A549 (cell line): ENCODE results near the gene MAPRE2. TPM values are rescaled to one million over a fixed set of nuclear protein-coding genes. Genes with fewer than 3 reads are reported as not detected.

Experiments
- ATAC-seq, 2 experiments: fragments of 200-7000 bp in 1 of 2; fragments of >200 bp in 1 of 2; cut with Nextera tagmentation in 1 of 2; cut with Tn5 transposase in 1 of 2; 3 replicates each; pipeline versions ENCODE4 v1.8.0 to v1.9.1; 2018 to 2020; ENCODE audit warnings: mild to moderate bottlenecking in 1 of 2, moderate library complexity in 1 of 2
- CTCF ChIA-PET: fragments of 300-600 bp; sonication (Branson Sonifier 250); formaldehyde crosslinking; extraction: SDS; loops from one replicate; lab custom pipeline; 2021; ENCODE audit warnings: antibody characterized with exemption, inconsistent platforms; lab: Yijun Ruan, JAX
- POLR2A ChIA-PET: fragments of 350-600 bp; formaldehyde crosslinking; extraction: SDS; loops from one replicate; lab custom pipeline; 2021; ENCODE audit warnings: antibody characterized with exemption, inconsistent platforms; lab: Yijun Ruan, JAX
- DNase-seq, 2 experiments: peaks; one replicate each; pipeline versions ENCODE4 v3.0.0 to v3.0.0-alpha.2; 2011 to 2016; ENCODE audit warnings: low read depth in 1 of 2, low spot score in 1 of 2
- FAIRE-seq: peaks from 2 replicates; lab custom pipeline; 2011; peaks lifted over from hg19 to GRCh38; lab: Jason Lieb, UNC
- H3K27ac ChIP-seq, 2 experiments: fragments of >200 bp; sonication (Bioruptor Twin); formaldehyde crosslinking; 3 replicates each; pipeline ENCODE4 v1.5.1; 2016 to 2017
- H3K4me1 ChIP-seq: fragments of >200 bp; sonication (Bioruptor Twin); formaldehyde crosslinking; 3 replicates; pipeline ENCODE4 v1.6.1; 2016
- H3K4me2 ChIP-seq: fragments of >200 bp; sonication (Bioruptor Twin); formaldehyde crosslinking; 3 replicates; pipeline ENCODE4 v1.6.1; 2016
- H3K4me3 ChIP-seq: fragments of >200 bp; sonication (Bioruptor Twin); formaldehyde crosslinking; 3 replicates; pipeline ENCODE4 v1.5.1; 2016
- H3K9me3 ChIP-seq: fragments of >200 bp; sonication (Bioruptor Twin); formaldehyde crosslinking; 3 replicates; pipeline ENCODE4 v1.6.1; 2016
- ATOH8 ChIP-seq: fragments of 250-450 bp; sonication (Bioruptor Pico); IDR thresholded peaks from 2 replicates; pipeline ENCODE4 v1.5.0; 2020; ENCODE audit warnings: low read depth, mild to moderate bottlenecking, moderate library complexity
- CBX2 ChIP-seq: fragments of 200-600 bp; sonication (generic); IDR thresholded peaks from 2 replicates; pipeline ENCODE4 v1.6.1; 2016; ENCODE audit warnings: low read depth, mild to moderate bottlenecking, borderline replicate concordance
- CBX8 ChIP-seq: fragments of 200-600 bp; sonication (generic); IDR thresholded peaks from 2 replicates; pipeline ENCODE4 v1.6.1; 2016
- CHD2 ChIP-seq: fragments of 150-350 bp; IDR thresholded peaks from 2 replicates; pipeline ENCODE4 v1.6.1; 2014; ENCODE audit warnings: low read length; ENCODE audit not compliant: partially characterized antibody
- CTCF ChIP-seq: fragments of >200 bp; sonication (Bioruptor Twin); formaldehyde crosslinking; IDR thresholded peaks from 3 replicates; pipeline ENCODE4 v1.5.1; 2016
- EP300 ChIP-seq, 2 experiments: fragments of >200 bp; sonication (Bioruptor Twin); formaldehyde crosslinking; IDR thresholded peaks; 2 replicates in 1 of 2; 3 replicates in 1 of 2; pipeline ENCODE4 v1.6.1; 2016 to 2017
- ESRRA ChIP-seq: fragments of 150-350 bp; IDR thresholded peaks from 2 replicates; pipeline ENCODE4 v1.6.1; 2014; ENCODE audit warnings: mild to moderate bottlenecking, low read length, borderline replicate concordance
- HDAC2 ChIP-seq: fragments of 200-600 bp; sonication (generic); IDR thresholded peaks from 2 replicates; pipeline ENCODE4 v1.6.1; 2016
- HOXB5 ChIP-seq: fragments of 250-450 bp; sonication (Bioruptor Pico); IDR thresholded peaks from 2 replicates; pipeline ENCODE4 v1.5.0; 2020; ENCODE audit warnings: mild to moderate bottlenecking, moderate library complexity
- KDM5A ChIP-seq: fragments of 200-600 bp; sonication (generic); IDR thresholded peaks from 2 replicates; pipeline ENCODE4 v1.6.1; 2016; ENCODE audit warnings: antibody characterized with exemption, mild to moderate bottlenecking
- MAX ChIP-seq: IDR thresholded peaks from 2 replicates; pipeline ENCODE4 v1.6.1; 2012
- RAD21 ChIP-seq, 2 experiments: fragments of >200 bp in 1 of 2; sonication (Bioruptor Twin) in 1 of 2; formaldehyde crosslinking in 1 of 2; IDR thresholded peaks in 1 of 2; conservative IDR thresholded peaks in 1 of 2; 2 replicates in 1 of 2; 3 replicates in 1 of 2; pipeline ENCODE4 v1.6.1; 2012 to 2018; ENCODE audit warnings: inconsistent platforms in 1 of 2
- REST ChIP-seq: fragments of 200-600 bp; sonication (generic); IDR thresholded peaks from 2 replicates; pipeline ENCODE4 v1.6.1; 2016; ENCODE audit warnings: antibody characterized with exemption, mild to moderate bottlenecking, moderate library complexity
- SMC3 ChIP-seq: fragments of >200 bp; sonication (Bioruptor Twin); formaldehyde crosslinking; IDR thresholded peaks from 3 replicates; pipeline ENCODE4 v1.6.1; 2018; ENCODE audit warnings: inconsistent platforms
- SREBF2 ChIP-seq: fragments of 450-650 bp; IDR thresholded peaks from 2 replicates; pipeline ENCODE4 v1.6.1; 2014; ENCODE audit warnings: mild to moderate bottlenecking, moderate library complexity
- TFCP2L1 ChIP-seq: fragments of 250-450 bp; sonication (Bioruptor Pico); IDR thresholded peaks from 2 replicates; pipeline ENCODE4 v1.5.0; 2021; ENCODE audit warnings: mild to moderate bottlenecking
- ZSCAN20 ChIP-seq: fragments of 250-450 bp; sonication (Bioruptor Pico); IDR thresholded peaks from 2 replicates; pipeline ENCODE4 v1.8.0; 2022; ENCODE audit warnings: mild to moderate bottlenecking, moderate library complexity
- WGBS: methylation state at CpG from one replicate; pipeline ENCODE4 v1.1.6; 2017; ENCODE audit errors: missing lambda C conversion rate; 5-methylcytosine and 5-hydroxymethylcytosine counted together
- polyA plus RNA-seq, 4 experiments: library from polyadenylated mRNA; depleted of rRNA in 3 of 4; stranded (reverse); fragments of >200 nt; fragmentation: RNase III in 1 of 4; extraction: RNeasy Plus Mini Kit Qiagen cat#74134 plus additional on column Dnase treatment in 1 of 4; gene quantifications; 2 replicates in 3 of 4; 3 replicates in 1 of 4; pipeline ENCODE4 v1.2.3, GENCODE V29; 2011 to 2017

The MAPRE2 gene
- polyA plus RNA-seq, 2 of the 4 experiments (the other 2 are of a cell fraction): 11.4 to 59.1 TPM

GRCh38 chr18:34998661-34999060, 42.6 kb upstream of the MAPRE2 start:
- FAIRE-seq: no peak
- H3K4me1 ChIP-seq: no peaks in the 10 kb centered on the region
- TF ChIP-seq CBX2 (no peak), ZSCAN20 (no peak), ESRRA (no peak), CBX8 (no peak), HDAC2 (no peak), CHD2 (no peak), TFCP2L1 (CRISPR knock-in tag) (no peak), CTCF (no peak), HOXB5 (CRISPR knock-in tag) (no peak), SMC3 (no peak), EP300 (IDR thresholded peaks at IDR 0.05) (no peak), REST (no peak), RAD21 (conservative IDR thresholded peaks at IDR 0.05 in 1 of 2, IDR thresholded peaks at IDR 0.05 in 1 of 2) (no peak), ATOH8 (CRISPR knock-in tag) (no peak)
- 88% methylated on average over 4 of the region's 4 CpGs for WGBS
- H3K27ac ChIP-seq: no peak overlapping the region
- no peaks in the 10 kb centered on the region for H3K9me3 ChIP-seq
- DNase-seq: no peak
- ChIA-PET CTCF (no interaction called here), POLR2A (no interaction called here)
- no peak overlapping the region for H3K4me2 ChIP-seq
- H3K4me3 ChIP-seq: no peak overlapping the region
- no peak for ATAC-seq

GRCh38 chr18:34999756-35000289, 41.4 kb upstream of the MAPRE2 start:
- TF ChIP-seq KDM5A (no peak), MAX (no peak), SREBF2 (no peak), ESRRA (no peak)
- WGBS: 96% methylated on average over 4 of the region's 4 CpGs
- H3K9me3 ChIP-seq: no peaks in the 10 kb centered on the region
- H3K4me2 ChIP-seq: no peak overlapping the region
- no peak overlapping the region for H3K27ac ChIP-seq
- ATAC-seq: no peak
- DNase-seq: no peak
- no peaks in the 10 kb centered on the region for H3K4me1 ChIP-seq
- FAIRE-seq: no peak
- ChIA-PET CTCF (no interaction called here), POLR2A (no interaction called here)
- H3K4me3 ChIP-seq: no peak overlapping the region

GRCh38 chr18:35000457-35000856, 40.8 kb upstream of the MAPRE2 start:
- H3K4me2 ChIP-seq: no peak overlapping the region
- no peak for FAIRE-seq
- no peak for TF ChIP-seq ATOH8 (CRISPR knock-in tag)
- no peaks in the 10 kb centered on the region for H3K9me3 ChIP-seq
- WGBS: 92% methylated on average over 3 of the region's 3 CpGs
- DNase-seq: no peak
- POLR2A ChIA-PET: no interaction called here
- H3K4me1 ChIP-seq: no peaks in the 10 kb centered on the region
- CTCF ChIA-PET: interaction anchor here (1.0 kb wide), 1 partner anchor 139 kb away, joined by 3 read pairs; no protein-coding TSS in a partner anchor
- H3K27ac ChIP-seq: no peak overlapping the region
- no peak overlapping the region for H3K4me3 ChIP-seq
- ATAC-seq: no peak
